AG09319 (cell line): ENCODE results near the gene RFK.

Source experiments
- DNase-seq: peaks from one replicate; pipeline ENCODE4 v3.0.0-alpha.2; 2010; ENCODE audit warnings: low read depth; ENCODE audit errors: extremely low read depth
- CTCF ChIP-seq: IDR thresholded peaks from 2 replicates; pipeline ENCODE4 v1.5.1; 2011; ENCODE audit warnings: low read depth, mild to moderate bottlenecking, inconsistent platforms, low read length, moderate library complexity

Gene RFK

GRCh38 chr9:76349865-76350264, 44.4 kb downstream of the RFK start:
- no peak for TF ChIP-seq CTCF
- no peak for DNase-seq

GRCh38 chr9:76342858-76343257, 51.4 kb downstream of the RFK start:
- no peak for DNase-seq
- no peak for TF ChIP-seq CTCF

GRCh38 chr9:76342201-76342600, 52.0 kb downstream of the RFK start:
- TF ChIP-seq CTCF = no peak
- no peak for DNase-seq

GRCh38 chr9:76341616-76342015, 52.6 kb downstream of the RFK start:
- TF ChIP-seq CTCF = no peak

GRCh38 chr9:76338418-76338817, 55.8 kb downstream of the RFK start:
- no peak for DNase-seq
- no peak for TF ChIP-seq CTCF

More at GRCh38 chr9:76341616-76342015, 52.6 kb downstream of the RFK start:
- DNase-seq = no peak

- DNase-seq = no peak
- TF ChIP-seq CTCF = no peak
Observed at GRCh38 chr9:76336027-76336426, 58.2 kb downstream of the RFK start.
